ENCODE data around the gene BHLHA15.

BHLHA15 gene

GRCh38 chr7:98223351-98223897 lies 12.2 kb downstream of the BHLHA15 start:
- in situ Hi-C loops (cut with HindIII; ENCODE audit: low sequenced_read_pairs), result no loop called here

DNA sequence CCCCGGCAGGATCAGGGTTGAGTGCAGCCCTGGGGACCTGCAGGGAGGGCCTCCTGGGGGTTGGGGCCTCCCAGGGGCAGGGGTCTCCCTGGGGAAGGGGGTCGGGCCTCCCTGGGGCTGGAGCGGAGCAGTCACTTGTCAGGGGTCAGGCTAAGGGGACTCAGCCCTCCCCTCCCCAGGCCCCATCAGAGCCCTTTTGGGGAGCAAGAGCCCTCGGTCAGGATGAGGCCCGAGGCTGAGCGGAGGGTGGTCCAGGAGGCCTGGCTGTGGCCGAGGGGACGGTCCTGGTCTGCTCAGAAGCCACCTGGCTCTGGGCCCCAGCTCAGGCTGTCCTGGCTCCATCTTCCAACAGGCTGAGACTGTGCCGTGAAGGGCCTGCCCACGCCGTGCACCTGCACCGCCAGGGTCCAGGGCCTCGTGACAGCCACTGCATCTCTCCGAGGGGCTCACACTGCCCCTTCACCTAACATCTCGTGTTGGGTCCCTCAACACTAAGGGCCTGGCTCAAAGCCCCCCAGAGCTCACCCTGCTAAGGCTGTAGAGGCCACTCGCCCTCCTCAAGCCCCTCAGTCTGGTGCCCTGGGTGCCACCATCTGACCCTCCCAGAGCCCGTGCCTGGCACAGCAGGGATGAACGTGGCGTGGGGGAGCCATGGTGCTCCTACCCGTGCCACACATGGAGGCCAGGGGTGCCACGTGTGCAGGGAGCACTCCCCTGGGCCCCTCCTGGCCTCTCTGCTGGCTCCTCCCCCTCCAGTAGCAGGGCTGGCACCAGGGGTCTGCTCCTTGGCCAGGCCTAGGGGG lies 12.9 kb downstream of the BHLHA15 start:
- in situ Hi-C loops (cut with HindIII; ENCODE audit: low sequenced_read_pairs), result no loop called here

- in situ Hi-C loops (cut with HindIII; ENCODE audit: low sequenced_read_pairs), result no loop called here
Measured at GRCh38 chr7:98224701-98225181, 13.5 kb downstream of the BHLHA15 start.

DNA sequence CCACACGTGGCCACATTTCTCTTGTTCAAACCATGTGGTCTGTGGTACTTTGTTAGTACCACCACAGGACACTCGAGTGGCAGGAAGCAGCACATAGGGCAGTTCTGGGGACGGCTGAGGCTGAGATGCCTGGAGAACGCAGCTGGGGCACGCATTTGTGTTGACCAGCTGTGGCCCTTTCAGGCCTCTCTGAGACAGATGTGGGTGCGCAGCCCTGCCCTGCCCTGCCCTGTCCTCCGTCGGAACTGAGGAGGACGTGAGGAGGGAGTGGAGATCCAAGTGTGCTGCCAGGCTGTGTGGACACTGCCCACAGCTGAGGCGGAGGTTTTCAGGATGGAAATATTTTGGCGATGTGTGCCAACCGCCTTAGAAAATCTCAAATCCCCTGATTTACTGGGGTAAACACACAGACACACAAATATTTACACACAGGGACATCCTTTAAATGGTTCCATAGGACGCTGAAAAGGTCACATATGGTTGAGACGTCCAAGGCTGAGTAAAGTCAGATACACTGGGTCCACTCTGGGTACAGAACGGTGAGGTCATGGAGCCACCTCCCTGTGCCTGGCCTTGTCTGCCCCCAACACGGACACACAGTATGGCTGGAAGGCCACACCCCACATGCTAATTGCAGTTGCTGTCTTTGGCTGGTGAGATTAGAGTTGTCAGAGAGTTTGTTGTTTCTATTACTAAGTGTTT lies 14.8 kb downstream of the BHLHA15 start:
- in situ Hi-C loops (cut with HindIII; ENCODE audit: low sequenced_read_pairs), result no loop called here

GRCh38 chr7:98227939-98228338 lies 16.7 kb downstream of the BHLHA15 start:
- in situ Hi-C loops (cut with HindIII; ENCODE audit: low sequenced_read_pairs), result no loop called here

- in situ Hi-C loops (cut with HindIII; ENCODE audit: low sequenced_read_pairs), result no loop called here
Measured at GRCh38 chr7:98228801-98229200, 17.6 kb downstream of the BHLHA15 start.

DNA sequence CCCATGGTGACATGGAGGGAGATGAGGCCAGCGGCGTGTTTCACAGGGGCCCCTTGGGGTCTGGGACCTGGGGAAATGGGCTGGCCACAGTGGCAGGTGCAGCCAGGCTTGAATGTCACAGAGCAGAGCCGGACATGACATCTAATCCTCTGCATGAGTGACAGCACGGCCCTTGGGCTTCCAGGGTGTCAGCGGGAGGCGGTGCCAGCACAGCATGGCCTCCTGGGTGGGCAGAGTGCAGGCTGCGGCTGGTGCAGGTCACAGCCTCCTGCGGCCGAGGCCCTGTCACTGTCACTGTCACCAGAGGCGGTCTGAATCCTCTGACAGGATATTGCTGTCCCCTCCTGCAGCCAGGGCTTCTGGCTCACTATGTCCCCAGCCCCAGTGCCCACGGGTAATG lies 18.2 kb downstream of the BHLHA15 start:
- in situ Hi-C loops (cut with HindIII; ENCODE audit: low sequenced_read_pairs), result no loop called here

GRCh38 chr7:98229991-98230745 lies 18.9 kb downstream of the BHLHA15 start:
- in situ Hi-C loops (cut with HindIII; ENCODE audit: low sequenced_read_pairs), result no loop called here

DNA sequence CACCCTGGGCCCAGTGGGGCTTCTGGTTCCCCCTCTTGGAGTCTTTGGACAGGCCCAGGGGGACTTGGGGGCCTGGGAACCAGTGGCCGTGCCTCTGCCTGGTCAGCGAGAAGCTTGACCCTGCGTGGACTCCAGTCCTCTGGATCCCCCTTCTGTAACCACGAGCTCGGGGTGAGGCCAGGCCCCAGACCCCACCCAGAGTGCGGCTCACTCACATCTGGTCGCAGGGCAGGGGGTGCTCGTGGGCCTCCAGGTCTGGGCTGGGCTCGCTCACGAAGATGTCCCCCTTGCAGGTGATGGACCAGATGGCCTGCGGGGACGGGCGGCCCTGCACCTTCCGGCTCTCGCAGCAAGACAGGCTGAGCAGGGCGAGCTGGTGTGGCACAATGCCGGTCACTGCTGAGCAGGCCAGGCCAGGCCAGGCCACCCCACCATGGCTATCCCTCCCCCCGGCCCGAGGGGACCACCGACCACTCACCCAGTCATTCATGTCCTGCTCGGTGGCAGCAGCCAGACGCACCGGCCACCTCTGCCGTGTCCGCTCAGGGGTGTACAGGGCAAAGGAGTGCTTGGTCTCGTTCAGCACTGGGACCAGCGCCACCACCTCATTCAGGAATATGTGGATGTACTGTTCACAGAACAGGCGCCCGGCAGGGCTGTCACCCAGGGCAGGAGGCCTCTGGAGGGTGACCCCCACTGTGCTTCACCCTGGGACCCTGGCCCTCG lies 19.7 kb downstream of the BHLHA15 start:
- in situ Hi-C loops (cut with HindIII; ENCODE audit: low sequenced_read_pairs), result no loop called here

GRCh38 chr7:98231493-98232262 lies 20.4 kb downstream of the BHLHA15 start:
- in situ Hi-C loops (cut with HindIII; ENCODE audit: low sequenced_read_pairs), result no loop called here

- in situ Hi-C loops (cut with HindIII; ENCODE audit: low sequenced_read_pairs), result no loop called here
Measured at GRCh38 chr7:98232263-98232585, 21.0 kb downstream of the BHLHA15 start.

DNA sequence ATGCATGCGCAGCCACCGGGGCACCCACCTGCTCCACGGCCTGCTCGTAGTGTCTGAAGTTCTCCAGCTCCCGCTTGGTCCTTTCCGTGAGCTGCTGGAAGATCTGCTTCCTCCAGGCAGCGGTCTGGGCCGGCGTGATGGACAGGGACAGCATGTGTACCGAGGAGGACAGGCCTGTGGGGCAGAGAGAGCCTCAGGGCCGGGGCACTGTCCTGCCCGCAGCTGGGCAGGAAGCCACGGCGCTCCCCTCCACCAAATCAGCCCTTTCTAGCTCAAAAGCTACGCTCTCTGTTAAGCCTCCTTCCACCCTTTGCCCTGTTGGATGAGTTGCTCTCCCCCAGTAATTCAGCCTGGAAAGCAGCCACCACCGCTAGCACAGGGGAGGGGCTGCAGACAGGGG lies 21.6 kb downstream of the BHLHA15 start:
- in situ Hi-C loops (cut with HindIII; ENCODE audit: low sequenced_read_pairs), result no loop called here

- in situ Hi-C loops (cut with HindIII; ENCODE audit: low sequenced_read_pairs), result no loop called here
Measured at GRCh38 chr7:98233219-98234070, 22.2 kb downstream of the BHLHA15 start.

GRCh38 chr7:98234429-98235147 lies 23.3 kb downstream of the BHLHA15 start:
- in situ Hi-C loops (cut with HindIII; ENCODE audit: low sequenced_read_pairs), result no loop called here

DNA sequence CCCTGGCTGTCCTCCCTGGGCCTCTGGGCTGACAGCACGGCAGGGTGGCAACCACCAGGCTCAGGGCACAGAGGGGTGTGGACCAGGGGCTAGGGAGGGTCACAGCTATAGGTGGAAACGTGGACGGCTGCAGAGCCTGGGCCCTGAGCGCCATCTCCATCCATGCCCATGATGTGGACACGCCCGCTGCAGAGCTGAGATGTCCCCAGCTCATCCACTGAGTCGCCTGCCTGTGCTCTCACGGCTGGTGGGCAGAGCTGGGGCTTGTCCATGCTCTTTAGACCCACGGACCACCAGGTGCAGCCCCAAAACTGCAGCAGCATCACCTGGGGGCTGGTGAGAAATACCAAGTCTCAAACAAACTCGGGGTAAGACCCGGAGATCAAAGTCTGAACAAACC lies 24.7 kb downstream of the BHLHA15 start:
- in situ Hi-C loops (cut with HindIII; ENCODE audit: low sequenced_read_pairs), result no loop called here

DNA sequence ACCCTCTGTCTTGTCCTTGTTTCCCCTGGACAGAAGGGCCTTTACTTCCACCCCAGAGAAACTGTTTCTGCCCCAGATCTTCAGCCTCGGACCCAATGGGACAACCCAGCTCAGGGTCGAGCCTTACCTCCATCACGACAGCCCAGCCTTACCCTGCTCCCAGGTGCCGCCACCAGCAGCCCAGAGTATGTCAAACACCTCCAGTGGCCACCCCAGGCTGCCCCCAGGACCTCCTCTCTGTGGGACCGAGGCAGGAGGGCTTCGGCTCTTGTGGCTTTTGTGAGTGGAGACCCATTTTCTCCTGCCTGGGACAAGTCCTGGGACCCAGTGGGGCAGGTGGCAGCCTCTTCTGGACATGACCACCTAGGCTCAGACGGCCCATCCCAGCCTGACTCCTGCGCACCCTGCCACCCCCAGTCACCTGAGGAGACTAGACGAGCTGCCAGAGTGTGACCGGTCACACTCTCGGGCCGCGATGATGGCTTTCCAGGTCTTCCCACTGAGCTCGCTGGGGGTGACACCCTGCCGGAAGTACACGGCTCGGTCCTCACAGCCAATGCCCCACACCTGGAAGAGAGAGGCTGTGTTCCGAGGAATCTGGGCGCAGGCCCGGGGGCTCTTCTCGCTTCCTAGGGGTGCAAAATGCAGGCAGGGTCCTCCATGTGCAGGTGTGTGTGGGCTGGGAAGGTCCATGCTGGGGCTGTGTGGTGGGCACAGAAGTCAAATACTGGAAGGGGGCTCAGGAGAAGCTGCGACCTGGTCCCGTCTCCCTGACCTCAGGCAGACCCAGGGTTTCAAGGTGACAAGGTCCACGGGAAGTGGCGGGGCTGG lies 25.3 kb downstream of the BHLHA15 start:
- in situ Hi-C loops (cut with HindIII; ENCODE audit: low sequenced_read_pairs), result no loop called here

GRCh38 chr7:98238076-98238475 lies 26.8 kb downstream of the BHLHA15 start:
- in situ Hi-C loops (cut with HindIII; ENCODE audit: low sequenced_read_pairs), result no loop called here

- in situ Hi-C loops (cut with HindIII; ENCODE audit: low sequenced_read_pairs), result no loop called here
Measured at GRCh38 chr7:98238976-98239375, 27.7 kb downstream of the BHLHA15 start.

Measured in DLD1 (cell line).